GM18951 (cell line): Measurements from ENCODE around the gene RHBDL3.

Source experiments
- POLR2A ChIP-seq: IDR thresholded peaks from 4 replicates; pipeline ENCODE4 v1.6.1; 2011; ENCODE audit warnings: mild to moderate bottlenecking; ENCODE audit not compliant: insufficient read length, insufficient read depth; ENCODE audit errors: extremely low read depth
- in situ Hi-C: fragments of 300-500 bp; cut with MboI; formaldehyde crosslinking; loops from one replicate; pipeline ENCODE4 v1.12.0; 2022; ENCODE audit warnings: low sequenced_read_pairs, mixed read lengths, inconsistent platforms; ENCODE audit not compliant: unreplicated experiment

RHBDL3 gene

GRCh38 chr17:32287804-32288511 is 22.3 kb downstream of the RHBDL3 start:
- in situ Hi-C loops = no loop called here
- TF ChIP-seq POLR2A = no peak

GRCh38 chr17:32288615-32289014 is 23.0 kb downstream of the RHBDL3 start:
- no peak for TF ChIP-seq POLR2A
- in situ Hi-C loops = no loop called here

- in situ Hi-C loops = no loop called here
- TF ChIP-seq POLR2A = no peak
These were observed 23.9 kb downstream of the RHBDL3 start for GRCh38 chr17:32289471-32290070.

- TF ChIP-seq POLR2A = no peak
- in situ Hi-C loops = no loop called here
These were observed 26.5 kb downstream of the RHBDL3 start for GRCh38 chr17:32292094-32292493.

- no peak for TF ChIP-seq POLR2A
- in situ Hi-C loops = no loop called here
These were observed 31.8 kb downstream of the RHBDL3 start for GRCh38 chr17:32297424-32297823.

GRCh38 chr17:32297860-32298259 is 32.2 kb downstream of the RHBDL3 start:
- in situ Hi-C loops = no loop called here
- TF ChIP-seq POLR2A = no peak

- in situ Hi-C loops = no loop called here
- TF ChIP-seq POLR2A = no peak
These were observed 32.7 kb downstream of the RHBDL3 start for GRCh38 chr17:32298298-32298697.

- in situ Hi-C loops = no loop called here
These were observed 33.3 kb downstream of the RHBDL3 start for GRCh38 chr17:32298721-32299579.

GRCh38 chr17:32299580-32300164 is 34.0 kb downstream of the RHBDL3 start:
- no peak for TF ChIP-seq POLR2A
- in situ Hi-C loops = no loop called here

More at GRCh38 chr17:32298721-32299579, 33.3 kb downstream of the RHBDL3 start:
- no peak for TF ChIP-seq POLR2A

GRCh38 chr17:32302037-32302436 is 36.4 kb downstream of the RHBDL3 start:
- no peak for TF ChIP-seq POLR2A
- in situ Hi-C loops = no loop called here

- no peak for TF ChIP-seq POLR2A
- in situ Hi-C loops = no loop called here
These were observed 37.4 kb downstream of the RHBDL3 start for GRCh38 chr17:32302860-32303649.

- in situ Hi-C loops = no loop called here
- TF ChIP-seq POLR2A = no peak
These were observed 38.2 kb downstream of the RHBDL3 start for GRCh38 chr17:32303781-32304288.
